ENCODE results near the gene SPOCK1.
A peak's percentile ranks its signal among the peaks of the same experiment; 100 is the strongest.

Gene SPOCK1

DNA sequence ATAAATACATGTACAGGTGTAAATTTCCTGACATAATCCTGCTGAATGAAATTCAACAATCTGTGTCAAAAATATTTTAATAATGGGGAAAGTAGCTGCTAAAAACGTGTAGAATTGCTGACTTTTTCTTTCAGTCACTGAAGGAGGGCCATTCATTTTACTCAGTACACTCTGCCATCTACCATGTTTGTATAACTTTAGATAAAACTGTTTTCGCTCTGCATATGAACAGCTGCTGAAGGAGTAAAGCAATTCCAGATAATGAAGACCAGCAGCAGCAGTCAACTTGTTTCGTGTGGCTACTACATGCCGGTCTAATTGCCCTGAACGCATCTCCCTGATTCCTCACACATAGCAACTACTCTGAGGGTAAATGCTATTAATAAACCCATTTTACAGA lies 380.5 kb downstream of the SPOCK1 start:
- Histone ChIP-seq H3K4me1 (ENCODE audit: control extremely low read depth in 1 of 4, control insufficient read depth in 4 of 4, insufficient read depth in 4 of 4, low read length in 3 of 4) (peaks cover 7 to 13% (median 10%) of the 10 kb centered on the region in 4 experiments), H3K9me3 (ENCODE audit: control extremely low read depth in 1 of 5, control insufficient read depth in 4 of 5, insufficient read depth in 2 of 5, low read depth in 1 of 5, low read length in 4 of 5) (no peaks in the 10 kb centered on the region), H3K27ac (ENCODE audit: insufficient read depth in 1 of 2, low read depth in 1 of 2, low read length in 2 of 2, poor library complexity in 1 of 2, severe bottlenecking in 2 of 2) (no peak overlapping the region), H3K4me3 (ENCODE audit: control insufficient read depth in 1 of 7, extremely low read depth in 1 of 7, insufficient read depth in 4 of 7, low read depth in 2 of 7, low read length in 6 of 7) (no peak overlapping the region), H3K36me3 (ENCODE audit: control insufficient read depth in 4 of 4, insufficient read depth in 4 of 4, low read length in 3 of 4) (no peaks in the 10 kb centered on the region), H3K27me3 (replicated peaks in 2 of 5; ENCODE audit: control insufficient read depth in 4 of 5, insufficient read depth in 5 of 5, low read length in 4 of 5) (peaks cover 0 to 9% (median 0%) of the 10 kb centered on the region in 5 experiments)
- 98% methylated on average over 4 of the region's 5 CpGs for WGBS (ENCODE audit: insufficient coverage)
- no peak for DNase-seq
- ChIA-PET CTCF (no interaction called here), POLR2A (no interaction called here)

DNA sequence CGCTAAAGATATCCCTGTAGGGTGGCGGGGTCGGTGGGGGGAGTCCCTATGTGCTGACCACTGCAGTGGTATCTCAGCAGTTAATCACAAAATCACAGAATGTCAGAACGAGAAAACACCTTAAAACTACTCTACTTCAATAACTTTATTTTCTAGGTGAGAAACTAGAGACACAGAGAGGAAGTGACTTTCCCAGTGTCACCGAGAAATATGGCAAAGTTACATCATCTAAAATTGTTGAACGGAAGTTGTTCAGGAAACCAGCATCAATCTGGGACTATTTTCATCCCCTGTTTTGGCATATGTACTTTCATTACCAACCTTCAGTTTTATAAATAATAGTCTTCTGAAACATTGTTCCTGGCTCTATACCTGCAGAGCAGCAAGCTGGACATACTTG lies 384.0 kb downstream of the SPOCK1 start:
- CTCF ChIA-PET, result no interaction called here
- peak; percentile 2 to 11 (median 3) for DNase-seq
- H3K36me3 ChIP-seq (ENCODE audit: control insufficient read depth in 4 of 4, insufficient read depth in 4 of 4, low read length in 3 of 4), result no peaks in the 10 kb centered on the region
- no peak overlapping the region for H3K4me3 ChIP-seq (ENCODE audit: control insufficient read depth in 1 of 7, extremely low read depth in 1 of 7, insufficient read depth in 4 of 7, low read depth in 2 of 7, low read length in 6 of 7)
- 0% methylated on average over 1 of the region's 6 CpGs for WGBS (ENCODE audit: insufficient coverage)
- H3K27me3 ChIP-seq (replicated peaks in 2 of 5; ENCODE audit: control insufficient read depth in 4 of 5, insufficient read depth in 5 of 5, low read length in 4 of 5), result peaks cover 0 to 12% (median 0%) of the 10 kb centered on the region in 5 experiments
- H3K9me3 ChIP-seq (ENCODE audit: control extremely low read depth in 1 of 5, control insufficient read depth in 4 of 5, insufficient read depth in 2 of 5, low read depth in 1 of 5, low read length in 4 of 5), result no peaks in the 10 kb centered on the region
- peaks cover 7 to 13% (median 10%) of the 10 kb centered on the region in 4 experiments for H3K4me1 ChIP-seq (ENCODE audit: control extremely low read depth in 1 of 4, control insufficient read depth in 4 of 4, insufficient read depth in 4 of 4, low read length in 3 of 4)
- POLR2A ChIA-PET, result no interaction called here
- H3K27ac ChIP-seq (ENCODE audit: insufficient read depth in 1 of 2, low read depth in 1 of 2, low read length in 2 of 2, poor library complexity in 1 of 2, severe bottlenecking in 2 of 2), result no peak overlapping the region

DNA sequence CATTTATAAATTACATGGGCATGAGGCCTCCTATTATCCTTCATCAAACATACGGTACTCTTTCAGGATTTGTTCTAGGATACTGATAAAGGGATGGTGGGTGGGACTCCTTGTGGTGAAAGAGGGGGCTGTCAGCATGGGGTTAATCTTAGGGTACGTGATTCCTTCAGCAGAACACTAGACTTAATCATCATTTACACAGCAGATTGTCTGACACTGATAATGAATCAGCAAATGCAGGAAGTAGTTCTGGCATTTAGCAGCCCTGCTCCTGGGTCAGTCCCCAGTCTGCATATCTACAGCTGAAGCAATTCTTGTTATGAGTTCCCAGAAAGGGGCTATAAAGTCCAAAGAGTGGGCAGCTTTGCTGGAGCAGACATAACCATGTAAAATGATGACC lies 384.6 kb downstream of the SPOCK1 start:
- no peaks in the 10 kb centered on the region for H3K9me3 ChIP-seq (ENCODE audit: control extremely low read depth in 1 of 5, control insufficient read depth in 4 of 5, insufficient read depth in 2 of 5, low read depth in 1 of 5, low read length in 4 of 5)
- no peak overlapping the region for H3K27ac ChIP-seq (ENCODE audit: insufficient read depth in 1 of 2, low read depth in 1 of 2, low read length in 2 of 2, poor library complexity in 1 of 2, severe bottlenecking in 2 of 2)
- peaks cover 7 to 13% (median 10%) of the 10 kb centered on the region in 4 experiments for H3K4me1 ChIP-seq (ENCODE audit: control extremely low read depth in 1 of 4, control insufficient read depth in 4 of 4, insufficient read depth in 4 of 4, low read length in 3 of 4)
- peaks cover 0 to 12% (median 0%) of the 10 kb centered on the region in 5 experiments for H3K27me3 ChIP-seq (replicated peaks in 2 of 5; ENCODE audit: control insufficient read depth in 4 of 5, insufficient read depth in 5 of 5, low read length in 4 of 5)
- ChIA-PET CTCF (no interaction called here), POLR2A (no interaction called here)
- whole genome bisulfite sequencing (ENCODE audit: insufficient coverage), result no CpG with 5 or more reads among the region's 2 CpGs
- peak; percentile 2 to 17 (median 7) for DNase-seq
- H3K36me3 ChIP-seq (ENCODE audit: control insufficient read depth in 4 of 4, insufficient read depth in 4 of 4, low read length in 3 of 4), result no peaks in the 10 kb centered on the region
- no peak overlapping the region for H3K4me3 ChIP-seq (ENCODE audit: control insufficient read depth in 1 of 7, extremely low read depth in 1 of 7, insufficient read depth in 4 of 7, low read depth in 2 of 7, low read length in 6 of 7)

DNA sequence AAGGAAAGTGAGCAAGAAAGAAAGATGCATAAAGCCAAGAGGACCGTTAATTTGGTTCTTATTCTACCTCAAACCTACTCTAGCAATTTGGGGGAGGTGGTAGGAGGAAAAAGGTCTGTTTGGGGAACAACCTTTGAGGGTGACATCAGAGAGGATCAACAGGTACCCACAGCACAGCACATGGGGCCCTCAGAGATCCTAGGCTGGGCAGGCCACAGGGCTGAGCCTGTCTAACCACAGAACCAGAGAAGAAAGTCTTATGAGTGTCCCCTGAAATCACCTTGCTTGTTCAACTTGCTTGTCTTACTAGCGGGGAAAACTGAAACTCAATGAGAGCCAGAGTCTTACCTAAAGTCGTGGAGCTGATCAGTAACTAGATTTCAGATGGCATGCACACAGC lies 385.2 kb downstream of the SPOCK1 start:
- POLR2A ChIA-PET, result no interaction called here

DNA sequence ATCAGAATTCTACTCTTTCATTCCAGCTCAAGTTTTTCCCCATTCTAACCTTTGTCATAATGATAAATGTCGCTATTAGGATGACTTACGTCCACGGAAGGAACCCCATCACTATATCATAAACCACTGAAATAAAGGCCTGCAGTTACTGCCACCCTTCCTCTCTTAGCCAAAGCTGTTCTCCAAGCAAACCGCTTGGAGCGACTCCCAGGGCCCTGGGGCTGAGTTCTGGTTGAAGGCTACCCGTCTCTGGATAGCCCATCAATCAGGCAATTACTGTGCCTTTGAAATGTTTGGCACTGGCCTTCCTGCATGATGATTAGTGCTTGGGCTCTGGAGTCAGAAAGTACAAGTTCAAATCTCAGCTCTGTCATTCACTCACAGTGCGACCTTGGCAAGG lies 386.0 kb downstream of the SPOCK1 start:
- no peaks in the 10 kb centered on the region for H3K36me3 ChIP-seq (ENCODE audit: control insufficient read depth in 4 of 4, insufficient read depth in 4 of 4, low read length in 3 of 4)
- H3K9me3 ChIP-seq (ENCODE audit: control extremely low read depth in 1 of 5, control insufficient read depth in 4 of 5, insufficient read depth in 2 of 5, low read depth in 1 of 5, low read length in 4 of 5), result no peaks in the 10 kb centered on the region
- H3K27me3 ChIP-seq (replicated peaks in 2 of 5; ENCODE audit: control insufficient read depth in 4 of 5, insufficient read depth in 5 of 5, low read length in 4 of 5), result peaks cover 0 to 12% (median 0%) of the 10 kb centered on the region in 5 experiments
- DNase-seq, result no peak
- 87% methylated on average over 7 of the region's 7 CpGs for WGBS (ENCODE audit: insufficient coverage)
- H3K27ac ChIP-seq (ENCODE audit: insufficient read depth in 1 of 2, low read depth in 1 of 2, low read length in 2 of 2, poor library complexity in 1 of 2, severe bottlenecking in 2 of 2), result no peak overlapping the region
- H3K4me3 ChIP-seq (ENCODE audit: control insufficient read depth in 1 of 7, extremely low read depth in 1 of 7, insufficient read depth in 4 of 7, low read depth in 2 of 7, low read length in 6 of 7), result no peak overlapping the region
- H3K4me1 ChIP-seq (ENCODE audit: control extremely low read depth in 1 of 4, control insufficient read depth in 4 of 4, insufficient read depth in 4 of 4, low read length in 3 of 4), result peaks cover 7 to 13% (median 10%) of the 10 kb centered on the region in 4 experiments
- POLR2A ChIA-PET, result no interaction called here
- CTCF ChIA-PET, result no interaction called here

More for the DNA sequence above, 385.2 kb downstream of the SPOCK1 start:
- Histone ChIP-seq H3K4me1 (ENCODE audit: control extremely low read depth in 1 of 4, control insufficient read depth in 4 of 4, insufficient read depth in 4 of 4, low read length in 3 of 4) (peaks cover 7 to 13% (median 10%) of the 10 kb centered on the region in 4 experiments), H3K4me3 (ENCODE audit: control insufficient read depth in 1 of 7, extremely low read depth in 1 of 7, insufficient read depth in 4 of 7, low read depth in 2 of 7, low read length in 6 of 7) (no peak overlapping the region), H3K9me3 (ENCODE audit: control extremely low read depth in 1 of 5, control insufficient read depth in 4 of 5, insufficient read depth in 2 of 5, low read depth in 1 of 5, low read length in 4 of 5) (no peaks in the 10 kb centered on the region), H3K36me3 (ENCODE audit: control insufficient read depth in 4 of 4, insufficient read depth in 4 of 4, low read length in 3 of 4) (no peaks in the 10 kb centered on the region), H3K27ac (ENCODE audit: insufficient read depth in 1 of 2, low read depth in 1 of 2, low read length in 2 of 2, poor library complexity in 1 of 2, severe bottlenecking in 2 of 2) (no peak overlapping the region), H3K27me3 (replicated peaks in 2 of 5; ENCODE audit: control insufficient read depth in 4 of 5, insufficient read depth in 5 of 5, low read length in 4 of 5) (peaks cover 0 to 12% (median 0%) of the 10 kb centered on the region in 5 experiments)
- CTCF ChIA-PET, result no interaction called here
- DNase-seq, result no peak
- WGBS (ENCODE audit: insufficient coverage), result 58% methylated on average over 2 of the region's 3 CpGs

DNA sequence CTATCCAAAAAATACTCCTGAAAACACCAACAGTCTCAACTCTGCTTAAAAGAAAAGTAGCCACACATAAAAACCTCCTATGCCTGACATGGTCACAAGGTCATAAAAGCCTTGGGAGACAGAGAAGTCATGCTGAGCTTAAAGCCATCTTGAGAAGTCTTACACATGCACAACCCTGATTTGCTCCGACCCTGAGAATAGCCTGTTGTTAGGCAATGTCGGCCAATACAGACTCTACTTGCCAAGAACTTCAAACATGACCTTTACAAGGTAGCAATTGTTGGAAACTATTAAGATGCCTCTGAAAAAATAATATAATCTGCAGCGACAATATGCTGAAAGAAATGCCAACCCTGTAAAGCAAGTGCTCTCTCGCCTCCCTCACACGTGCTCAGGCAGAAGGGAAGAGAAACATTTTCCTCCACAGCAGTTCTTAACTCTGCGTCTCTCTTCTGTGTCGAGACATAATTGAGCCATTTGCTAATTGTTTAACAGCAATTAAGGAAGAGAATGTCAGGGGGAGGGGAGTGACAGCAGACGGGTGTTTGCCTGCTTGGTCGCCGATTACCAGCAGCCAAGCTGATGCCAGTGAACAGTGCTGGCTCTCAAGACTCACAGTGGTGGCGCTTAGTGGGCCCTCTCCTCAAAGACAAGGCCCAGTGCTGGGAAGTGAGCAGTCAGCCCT lies 393.6 kb downstream of the SPOCK1 start:
- Histone ChIP-seq H3K9me3 (ENCODE audit: control extremely low read depth in 1 of 5, control insufficient read depth in 4 of 5, insufficient read depth in 2 of 5, low read depth in 1 of 5, low read length in 4 of 5) (no peaks in the 10 kb centered on the region), H3K27ac (ENCODE audit: insufficient read depth in 1 of 2, low read depth in 1 of 2, low read length in 2 of 2, poor library complexity in 1 of 2, severe bottlenecking in 2 of 2) (no peak overlapping the region), H3K4me1 (ENCODE audit: control extremely low read depth in 1 of 4, control insufficient read depth in 4 of 4, insufficient read depth in 4 of 4, low read length in 3 of 4) (no peaks in the 10 kb centered on the region), H3K4me3 (ENCODE audit: control insufficient read depth in 1 of 7, extremely low read depth in 1 of 7, insufficient read depth in 4 of 7, low read depth in 2 of 7, low read length in 6 of 7) (no peak overlapping the region), H3K27me3 (replicated peaks in 2 of 5; ENCODE audit: control insufficient read depth in 4 of 5, insufficient read depth in 5 of 5, low read length in 4 of 5) (peaks cover 0 to 2% (median 0%) of the 10 kb centered on the region in 5 experiments), H3K36me3 (ENCODE audit: control insufficient read depth in 4 of 4, insufficient read depth in 4 of 4, low read length in 3 of 4) (no peaks in the 10 kb centered on the region)
- POLR2A ChIA-PET, result no interaction called here
- CTCF ChIA-PET, result no interaction called here
- DNase-seq, result no peak
- 92% methylated on average over 9 of the region's 11 CpGs for WGBS (ENCODE audit: insufficient coverage)

DNA sequence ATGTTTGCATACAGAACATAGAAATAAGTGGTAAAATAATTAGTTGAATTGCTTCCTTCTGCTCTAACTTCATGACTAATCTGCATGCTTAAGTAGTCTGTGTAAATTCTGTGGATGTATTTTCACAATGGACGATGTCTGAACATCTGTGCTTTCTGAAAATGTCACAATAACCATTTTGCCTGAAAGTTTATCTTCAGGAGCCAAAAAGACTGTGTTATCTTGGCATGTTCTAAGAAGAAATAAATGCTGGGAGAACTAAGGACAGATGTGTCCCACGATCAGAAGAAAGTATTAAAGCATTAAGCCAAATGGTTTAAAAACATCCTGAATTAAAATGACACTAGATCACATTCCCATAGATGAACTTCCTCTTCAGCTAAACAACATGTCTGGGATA lies 397.6 kb downstream of the SPOCK1 start:
- POLR2A ChIA-PET, result no interaction called here
- CTCF ChIA-PET, result no interaction called here
- no peak overlapping the region for H3K27ac ChIP-seq (ENCODE audit: insufficient read depth in 1 of 2, low read depth in 1 of 2, low read length in 2 of 2, poor library complexity in 1 of 2, severe bottlenecking in 2 of 2)
- DNase-seq, result no peak
- H3K4me3 ChIP-seq (ENCODE audit: control insufficient read depth in 1 of 7, extremely low read depth in 1 of 7, insufficient read depth in 4 of 7, low read depth in 2 of 7, low read length in 6 of 7), result no peak overlapping the region
- WGBS (ENCODE audit: insufficient coverage), result 100% methylated on average over 1 of the region's 2 CpGs
- H3K36me3 ChIP-seq (ENCODE audit: control insufficient read depth in 4 of 4, insufficient read depth in 4 of 4, low read length in 3 of 4), result no peaks in the 10 kb centered on the region
- peaks cover 0 to 2% (median 0%) of the 10 kb centered on the region in 5 experiments for H3K27me3 ChIP-seq (replicated peaks in 2 of 5; ENCODE audit: control insufficient read depth in 4 of 5, insufficient read depth in 5 of 5, low read length in 4 of 5)
- no peaks in the 10 kb centered on the region for H3K9me3 ChIP-seq (ENCODE audit: control extremely low read depth in 1 of 5, control insufficient read depth in 4 of 5, insufficient read depth in 2 of 5, low read depth in 1 of 5, low read length in 4 of 5)
- no peaks in the 10 kb centered on the region for H3K4me1 ChIP-seq (ENCODE audit: control extremely low read depth in 1 of 4, control insufficient read depth in 4 of 4, insufficient read depth in 4 of 4, low read length in 3 of 4)
